M059J (cell line): ENCODE results near the gene LAPTM5. TPM values are rescaled to one million over a fixed set of nuclear protein-coding genes. Genes with fewer than 3 reads are reported as not detected.
"Not testable (repeated sequence)": the region's sequence is repeated elsewhere in the genome, so short reads cannot be mapped to it uniquely, and the experiment has no call there.

Experiments
- DNase-seq: peaks from one replicate; pipeline ENCODE4 v3.0.0-alpha.2; 2012; ENCODE audit warnings: low read depth
- total RNA-seq: library from RNA; depleted of rRNA; stranded (reverse); fragments of >200 nt; shearing (Covaris generic); gene quantifications from 2 replicates; pipeline ENCODE4 v1.2.3, GENCODE V29; 2014

The LAPTM5 gene
- total RNA-seq, 1 experiment from 2014 or later = 3.4 TPM

- DNase-seq = no peak
Observed at GRCh38 chr1:30771005-30771404, 13.4 kb upstream of the LAPTM5 start.

- no peak for DNase-seq
Observed at GRCh38 chr1:30770150-30770549, 12.6 kb upstream of the LAPTM5 start.

- DNase-seq = no peak
Observed at GRCh38 chr1:30768830-30769718, 11.5 kb upstream of the LAPTM5 start.

GRCh38 chr1:30768159-30768829, 10.7 kb upstream of the LAPTM5 start:
- no peak for DNase-seq

- DNase-seq = not testable (repeated sequence)
Observed at GRCh38 chr1:30766948-30767347, 9.4 kb upstream of the LAPTM5 start.

- no peak for DNase-seq
Observed at GRCh38 chr1:30765556-30766434, 8.2 kb upstream of the LAPTM5 start.

- DNase-seq = no peak
Observed at GRCh38 chr1:30764939-30765555, 7.5 kb upstream of the LAPTM5 start.

- DNase-seq = peak; percentile 55
Observed at GRCh38 chr1:30764396-30764795, 6.8 kb upstream of the LAPTM5 start.

- peak; percentile 83 for DNase-seq
Observed at GRCh38 chr1:30763651-30764248, 6.2 kb upstream of the LAPTM5 start.

- no peak for DNase-seq
Observed at GRCh38 chr1:30762930-30763650, 5.5 kb upstream of the LAPTM5 start.

- peak; percentile 48 for DNase-seq
Observed at GRCh38 chr1:30762152-30762929, 4.8 kb upstream of the LAPTM5 start.

GRCh38 chr1:30761381-30762151, 4.0 kb upstream of the LAPTM5 start:
- peak; percentile 65 for DNase-seq

GRCh38 chr1:30760596-30761324, 3.2 kb upstream of the LAPTM5 start:
- DNase-seq = no peak

- peak; percentile 29 for DNase-seq
Observed at GRCh38 chr1:30759718-30760281, 2.2 kb upstream of the LAPTM5 start.

- DNase-seq = peak; percentile 63
Observed at GRCh38 chr1:30758785-30759380, 1.3 kb upstream of the LAPTM5 start.

- DNase-seq = no peak
Observed at GRCh38 chr1:30758121-30758688, 631 bp upstream of the LAPTM5 start.
